Tibial nerve (tissue), 3 donors: Measurements from ENCODE around the gene KCNQ1.

Source experiments
- CTCF ChIP-seq, 5 experiments: fragments of 200-600 bp in 3 of 5; fragments of 450-650 bp in 2 of 5; sonication (generic) in 3 of 5; IDR thresholded peaks; one replicate each; pipeline ENCODE4 v1.5.1; 2016 to 2019; ENCODE audit warnings: antibody characterized with exemption in 5 of 5, mild to moderate bottlenecking in 3 of 5, moderate library complexity in 2 of 5
- POLR2A ChIP-seq, 2 donors: fragments of 450-650 bp; IDR thresholded peaks; one replicate each; pipeline ENCODE4 v1.6.1; 2017; ENCODE audit warnings: antibody characterized with exemption in 2 of 2, mild to moderate bottlenecking in 2 of 2, moderate library complexity in 2 of 2

DNA sequence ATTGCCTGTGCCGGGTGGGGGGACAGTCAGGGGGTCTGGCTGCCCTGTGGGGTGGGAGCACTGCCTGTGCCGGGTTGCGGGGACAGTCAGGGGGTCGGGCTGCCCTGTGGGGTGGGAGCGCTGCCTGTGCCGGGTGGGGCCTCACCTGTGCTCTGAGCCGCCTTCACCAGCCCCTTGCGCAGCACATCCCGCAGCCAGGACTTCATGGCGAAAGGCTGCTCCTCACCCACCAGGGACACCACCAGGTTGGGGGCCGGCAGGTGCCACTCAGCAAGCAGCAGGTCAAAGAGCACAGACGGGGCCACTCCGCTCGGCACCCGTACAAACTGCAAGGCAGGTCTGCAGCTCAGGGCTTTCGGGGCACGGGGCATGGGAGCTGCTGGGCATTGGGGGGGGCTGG is 22.8 kb upstream of the KCNQ1 start:
- TF ChIP-seq CTCF (IDR thresholded peaks at IDR 0.05): no peak
- no peak for TF ChIP-seq POLR2A (IDR thresholded peaks at IDR 0.05)
